T-helper 2 cell (primary cell): ENCODE measurements around the gene SLPI.

Experiments
- DNase-seq, 5 experiments: peaks; one replicate each; pipeline versions ENCODE4 v3.0.0 to v3.0.0-alpha.2; 2012 to 2022

Gene SLPI

GRCh38 chr20:45269754-45270270 is 15.4 kb upstream of the SLPI start:
- no peak for DNase-seq

- DNase-seq = no peak
These were observed 14.7 kb upstream of the SLPI start for GRCh38 chr20:45269056-45269455.

- DNase-seq = no peak
These were observed 14.2 kb upstream of the SLPI start for GRCh38 chr20:45268531-45268930.

- DNase-seq = no peak
These were observed 12.6 kb upstream of the SLPI start for GRCh38 chr20:45266977-45267376.

GRCh38 chr20:45263556-45264266 is 9.3 kb upstream of the SLPI start:
- no peak for DNase-seq

- no peak for DNase-seq
These were observed 4.3 kb upstream of the SLPI start for GRCh38 chr20:45258664-45259063.

GRCh38 chr20:45258259-45258658 is 3.9 kb upstream of the SLPI start:
- no peak for DNase-seq

- DNase-seq = no peak
These were observed 3.3 kb upstream of the SLPI start for GRCh38 chr20:45257711-45258110.

GRCh38 chr20:45257161-45257560 is 2.8 kb upstream of the SLPI start:
- no peak for DNase-seq

GRCh38 chr20:45253261-45253660 is 1.1 kb downstream of the SLPI start:
- DNase-seq = no peak

GRCh38 chr20:45251884-45252560 is 2.3 kb downstream of the SLPI start:
- no peak for DNase-seq

- no peak for DNase-seq
These were observed 5.8 kb downstream of the SLPI start for GRCh38 chr20:45248609-45249008.

- no peak for DNase-seq
These were observed 6.5 kb downstream of the SLPI start for GRCh38 chr20:45247865-45248264.

- no peak for DNase-seq
These were observed 8.3 kb downstream of the SLPI start for GRCh38 chr20:45246109-45246508.

- no peak for DNase-seq
These were observed 16.2 kb downstream of the SLPI start for GRCh38 chr20:45238139-45238538.

- DNase-seq = peak in 1 of 5 experiments; percentile 5
These were observed 18.4 kb downstream of the SLPI start for GRCh38 chr20:45235995-45236394.

GRCh38 chr20:45230631-45231030 is 23.7 kb downstream of the SLPI start:
- no peak for DNase-seq

GRCh38 chr20:45229264-45230056 is 24.9 kb downstream of the SLPI start:
- peak in 2 of 5 experiments; percentile 24 to 46 for DNase-seq

GRCh38 chr20:45226287-45226686 is 28.1 kb downstream of the SLPI start:
- DNase-seq = no peak

- DNase-seq = no peak
These were observed 31.2 kb downstream of the SLPI start for GRCh38 chr20:45223136-45223535.

- DNase-seq = no peak
These were observed 33.3 kb downstream of the SLPI start, which contains the start of gene SEMG2 for GRCh38 chr20:45221076-45221475. TSS of gene SEMG2 (plus strand) at chr20:45221373. CDS start at chr20:45221390, 17 bp downstream.

- no peak for DNase-seq
These were observed 35.7 kb downstream of the SLPI start for GRCh38 chr20:45218636-45219035.

- no peak for DNase-seq
These were observed 36.2 kb downstream of the SLPI start for GRCh38 chr20:45218124-45218523.
